HEK293T (cell line): Measurements from ENCODE around the gene BLOC1S5.

ENCODE experiments used
- ARNT ChIP-seq: fragments of 450-650 bp; IDR thresholded peaks from 2 replicates; pipeline ENCODE4 v1.6.1; 2017; ENCODE audit warnings: mild to moderate bottlenecking
- BHLHE40 ChIP-seq: fragments of 450-650 bp; IDR thresholded peaks from 2 replicates; pipeline ENCODE4 v1.6.1; 2016; ENCODE audit warnings: mild to moderate bottlenecking, moderate library complexity, borderline replicate concordance
- CTBP1 ChIP-seq: fragments of 450-650 bp; IDR thresholded peaks from 2 replicates; pipeline ENCODE4 v1.6.1; 2016; ENCODE audit warnings: borderline replicate concordance
- ELF4 ChIP-seq: fragments of 450-650 bp; IDR thresholded peaks from 2 replicates; pipeline ENCODE4 v1.6.1; 2017; ENCODE audit warnings: antibody characterized with exemption
- FOXA1 ChIP-seq: fragments of 450-650 bp; IDR thresholded peaks from 2 replicates; pipeline ENCODE4 v1.6.1; 2016; ENCODE audit warnings: mild to moderate bottlenecking
- FOXK2 ChIP-seq: fragments of 450-650 bp; IDR thresholded peaks from 2 replicates; pipeline ENCODE4 v1.6.1; 2016; ENCODE audit warnings: mild to moderate bottlenecking
- FOXM1 ChIP-seq: fragments of 450-650 bp; IDR thresholded peaks from 2 replicates; pipeline ENCODE4 v1.6.1; 2017; ENCODE audit warnings: mild to moderate bottlenecking, borderline replicate concordance
- HDGF ChIP-seq: fragments of 450-650 bp; IDR thresholded peaks from 2 replicates; pipeline ENCODE4 v1.6.1; 2017; ENCODE audit warnings: antibody characterized with exemption, borderline replicate concordance
- L3MBTL2 ChIP-seq: fragments of 450-650 bp; conservative IDR thresholded peaks from 2 replicates; pipeline ENCODE4 v1.6.1; 2016; ENCODE audit warnings: mild to moderate bottlenecking
- LEF1 ChIP-seq: fragments of 450-650 bp; IDR thresholded peaks from 2 replicates; pipeline ENCODE4 v1.6.1; 2017; ENCODE audit warnings: mild to moderate bottlenecking, borderline replicate concordance
- PKNOX1 ChIP-seq: fragments of 450-650 bp; IDR thresholded peaks from 2 replicates; pipeline ENCODE4 v1.6.1; 2016
- SP1 ChIP-seq: fragments of 450-650 bp; IDR thresholded peaks from 2 replicates; pipeline ENCODE4 v1.6.1; 2017
- TARDBP ChIP-seq: fragments of 450-650 bp; IDR thresholded peaks from 2 replicates; pipeline ENCODE4 v1.6.1; 2016

- no peak for TF ChIP-seq BHLHE40
- TF ChIP-seq FOXK2, result no peak
- no peak for TF ChIP-seq TARDBP
- no peak for TF ChIP-seq PKNOX1
- TF ChIP-seq FOXM1, result no peak
- TF ChIP-seq SP1, result no peak
- no peak for TF ChIP-seq FOXA1
- TF ChIP-seq L3MBTL2, result no peak
- TF ChIP-seq ARNT, result no peak
- no peak for TF ChIP-seq ELF4
- no peak for TF ChIP-seq LEF1
- no peak for TF ChIP-seq HDGF
- no peak for TF ChIP-seq CTBP1
Observed at GRCh38 chr6:7992002-7992815, 72.0 kb downstream of the BLOC1S5 start.
